Tibial nerve (tissue), 4 donors: ENCODE results near the gene LLGL2. TPM values are rescaled to one million over a fixed set of nuclear protein-coding genes. Genes with fewer than 3 reads are reported as not detected.

Experiments used
- DNase-seq, 2 donors: peaks; one replicate each; pipeline ENCODE4 v3.0.0-alpha.2; 2019; ENCODE audit warnings: low spot score in 2 of 2
- H3K27ac ChIP-seq, 4 donors: fragments of 200-600 bp; sonication (generic) in 3 of 4; one replicate each; pipeline ENCODE4 v1.5.1; 2017 to 2019; ENCODE audit warnings: mild to moderate bottlenecking in 1 of 4
- H3K27me3 ChIP-seq, 2 donors: fragments of 200-600 bp; sonication (generic) in 1 of 2; one replicate each; pipeline versions ENCODE4 v1.5.1 to v1.6.0; 2017 to 2019
- H3K36me3 ChIP-seq, 3 donors: fragments of 200-600 bp; sonication (generic); one replicate each; pipeline ENCODE4 v1.5.1; 2018 to 2019
- H3K4me1 ChIP-seq, 4 donors: fragments of 200-600 bp; sonication (generic) in 3 of 4; one replicate each; pipeline ENCODE4 v1.5.1; 2017 to 2019
- H3K4me3 ChIP-seq, 4 donors: fragments of 200-600 bp; sonication (generic) in 3 of 4; one replicate each; pipeline ENCODE4 v1.5.1; 2017 to 2019; ENCODE audit warnings: mild to moderate bottlenecking in 1 of 4, moderate library complexity in 1 of 4
- H3K9me3 ChIP-seq, 4 donors: fragments of 200-600 bp; sonication (generic) in 3 of 4; one replicate each; pipeline ENCODE4 v1.5.1; 2017 to 2019
- CTCF ChIP-seq, 5 experiments: fragments of 200-600 bp in 3 of 5; fragments of 450-650 bp in 2 of 5; sonication (generic) in 3 of 5; IDR thresholded peaks; one replicate each; pipeline ENCODE4 v1.5.1; 2016 to 2019; ENCODE audit warnings: antibody characterized with exemption in 5 of 5, mild to moderate bottlenecking in 3 of 5, moderate library complexity in 2 of 5
- EP300 ChIP-seq, 2 donors: sonication (generic); formaldehyde crosslinking; IDR thresholded peaks; one replicate each; pipeline ENCODE4 v1.6.1; 2017; ENCODE audit warnings: antibody characterized with exemption in 2 of 2, mild to moderate bottlenecking in 1 of 2
- POLR2A ChIP-seq, 2 donors: fragments of 450-650 bp; IDR thresholded peaks; one replicate each; pipeline ENCODE4 v1.6.1; 2017; ENCODE audit warnings: antibody characterized with exemption in 2 of 2, mild to moderate bottlenecking in 2 of 2, moderate library complexity in 2 of 2
- WGBS, 2 donors: methylation state at CpG; one replicate each; pipeline ENCODE4 v1.1.5; 2018; 5-methylcytosine and 5-hydroxymethylcytosine counted together
- total RNA-seq, 4 donors: library from RNA; depleted of rRNA; stranded (reverse); fragments of >200 nt; gene quantifications; one replicate each; pipeline ENCODE4 v1.1.0, GENCODE V29; 2016

LLGL2 gene
- total RNA-seq, 4 donors from 2014 or later, result 8.4 to 18.4 (median 8.8) TPM

GRCh38 chr17:75485688-75486087, 39.8 kb upstream of the LLGL2 start:
- H3K4me1 ChIP-seq, result peaks cover 0 to 97% (median 40%) of the 10 kb centered on the region in 4 donors

GRCh38 chr17:75486151-75486550, 39.3 kb upstream of the LLGL2 start:
- peaks cover 0 to 19% (median 0%) of the 10 kb centered on the region in 3 donors for H3K36me3 ChIP-seq
- H3K27me3 ChIP-seq, result no peaks in the 10 kb centered on the region
- H3K27ac ChIP-seq, result peak overlapping the region in 3 of 4 donors; percentile 26 to 69 (median 44)
- DNase-seq, result no peak
- TF ChIP-seq EP300 (IDR thresholded peaks at IDR 0.05) (no peak), POLR2A (IDR thresholded peaks at IDR 0.05) (no peak), CTCF (IDR thresholded peaks at IDR 0.05) (no peak)
- H3K9me3 ChIP-seq, result no peaks in the 10 kb centered on the region
- H3K4me1 ChIP-seq, result peaks cover 0 to 97% (median 39%) of the 10 kb centered on the region in 4 donors
- no peak overlapping the region for H3K4me3 ChIP-seq
- 53 to 66% methylated on average over 14 of the region's 14 CpGs for WGBS, 2 donors

More at GRCh38 chr17:75485688-75486087, 39.8 kb upstream of the LLGL2 start:
- Histone ChIP-seq H3K4me3 (peak overlapping the region in 1 of 4 donors; percentile 8), H3K36me3 (peaks cover 0 to 15% (median 0%) of the 10 kb centered on the region in 3 donors), H3K27ac (peak overlapping the region; percentile 22 to 69 (median 35)), H3K27me3 (no peaks in the 10 kb centered on the region), H3K9me3 (no peaks in the 10 kb centered on the region)
- no peak for DNase-seq
- TF ChIP-seq EP300 (IDR thresholded peaks at IDR 0.05) (no peak), CTCF (IDR thresholded peaks at IDR 0.05) (no peak), POLR2A (IDR thresholded peaks at IDR 0.05) (no peak)
- WGBS, 2 donors, result 45 to 61% methylated on average over 7 to 12 of the region's 12 CpGs

- 55 to 64% methylated on average over 5 of the region's 5 CpGs for WGBS, 2 donors
- H3K4me1 ChIP-seq, result peaks cover 0 to 94% (median 32%) of the 10 kb centered on the region in 4 donors
- H3K27ac ChIP-seq, result peak overlapping the region in 3 of 4 donors; percentile 30 to 69 (median 66)
These were observed 38.5 kb upstream of the LLGL2 start for GRCh38 chr17:75486951-75487350.

GRCh38 chr17:75487351-75488070, 38.0 kb upstream of the LLGL2 start:
- H3K27me3 ChIP-seq, result no peaks in the 10 kb centered on the region
- WGBS, 2 donors, result 62 to 74% methylated on average over 12 of the region's 12 CpGs
- TF ChIP-seq EP300 (IDR thresholded peaks at IDR 0.05) (peak in 1 of 2 donors; percentile 25), CTCF (IDR thresholded peaks at IDR 0.05) (no peak)
- no peaks in the 10 kb centered on the region for H3K9me3 ChIP-seq
- H3K36me3 ChIP-seq, result peaks cover 0 to 33% (median 0%) of the 10 kb centered on the region in 3 donors
- peaks cover 0 to 88% (median 30%) of the 10 kb centered on the region in 4 donors for H3K4me1 ChIP-seq
- H3K4me3 ChIP-seq, result no peak overlapping the region
- DNase-seq, result no peak
- peak overlapping the region in 3 of 4 donors; percentile 30 to 69 (median 66) for H3K27ac ChIP-seq

More at GRCh38 chr17:75486951-75487350, 38.5 kb upstream of the LLGL2 start:
- peaks cover 0 to 27% (median 0%) of the 10 kb centered on the region in 3 donors for H3K36me3 ChIP-seq
- no peaks in the 10 kb centered on the region for H3K27me3 ChIP-seq
- no peak overlapping the region for H3K4me3 ChIP-seq
- H3K9me3 ChIP-seq, result no peaks in the 10 kb centered on the region
- no peak for DNase-seq
- TF ChIP-seq CTCF (IDR thresholded peaks at IDR 0.05), result no peak
- no peak for TF ChIP-seq EP300 (IDR thresholded peaks at IDR 0.05)
- TF ChIP-seq POLR2A (IDR thresholded peaks at IDR 0.05), result no peak
